HG03097 (cell line): ENCODE results near the gene ABCF1.
"Not testable (repeated sequence)": the region's sequence is repeated elsewhere in the genome, so short reads cannot be mapped to it uniquely, and the experiment has no call there.

Source experiments
- ATAC-seq: cut with Tn5 transposase; IDR thresholded peaks from one replicate; pipeline ENCODE4 v1.9.1; 2021; ENCODE audit not compliant: unreplicated experiment, low FRiP score

ABCF1 gene

DNA sequence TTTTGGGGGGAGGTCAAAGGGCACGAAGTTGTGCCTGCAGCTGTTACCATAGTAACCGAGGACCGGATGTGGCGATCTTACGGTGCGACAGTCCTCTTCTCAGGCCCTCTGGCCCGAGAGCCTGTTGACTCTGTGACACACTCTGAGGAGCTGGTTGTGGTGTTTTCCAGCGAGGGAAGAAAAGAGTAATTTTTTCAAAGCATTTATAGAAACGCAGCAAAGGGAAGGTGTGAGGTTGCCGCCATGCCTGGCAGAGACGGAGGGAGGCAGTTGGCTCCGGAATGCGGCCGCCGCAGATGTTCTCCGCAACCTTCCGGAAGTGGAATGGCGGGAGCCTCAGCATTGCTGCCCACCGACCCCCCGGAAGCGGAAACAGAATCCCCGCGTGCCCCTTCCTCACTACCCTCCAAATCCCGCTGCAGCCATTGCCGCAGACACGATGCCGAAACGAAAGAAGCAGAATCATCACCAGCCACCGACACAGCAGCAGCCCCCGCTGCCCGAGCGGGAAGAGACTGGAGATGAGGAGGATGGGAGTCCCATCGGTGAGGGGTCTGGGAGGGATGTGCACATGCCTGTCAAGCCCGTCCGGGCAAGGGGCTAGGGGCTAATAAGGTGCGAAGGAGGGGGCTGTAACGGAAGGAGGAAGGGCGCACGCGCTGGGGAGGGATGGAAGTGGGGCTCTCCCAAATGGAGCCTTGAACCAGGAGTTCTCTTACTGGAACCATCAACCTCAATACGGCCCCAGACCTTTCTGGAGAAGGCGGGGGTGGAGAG, 14.1 kb upstream of the ABCF1 start, which contains the start of gene PRR3:
PRR3 (plus strand) TSS at position 390 of the 777 bp plus-strand sequence; CDS start at position 440, 50 bp downstream.
- peak; percentile 53 for ATAC-seq

DNA sequence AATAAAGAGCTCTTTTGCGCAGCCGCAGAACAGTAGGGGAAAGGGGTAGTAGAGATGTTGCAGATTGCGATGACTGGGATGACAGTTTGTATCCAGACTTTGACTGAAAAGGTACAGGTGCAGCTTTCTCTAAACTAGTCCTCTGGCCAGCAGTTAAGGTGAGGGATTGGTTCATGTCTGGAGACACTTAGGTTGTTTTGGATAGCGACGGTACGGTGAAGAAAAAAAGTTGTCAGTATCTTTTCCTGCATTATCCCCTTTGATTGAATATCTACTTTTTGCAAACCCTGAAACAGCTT, 13.6 kb upstream of the ABCF1 start:
- ATAC-seq = no peak

DNA sequence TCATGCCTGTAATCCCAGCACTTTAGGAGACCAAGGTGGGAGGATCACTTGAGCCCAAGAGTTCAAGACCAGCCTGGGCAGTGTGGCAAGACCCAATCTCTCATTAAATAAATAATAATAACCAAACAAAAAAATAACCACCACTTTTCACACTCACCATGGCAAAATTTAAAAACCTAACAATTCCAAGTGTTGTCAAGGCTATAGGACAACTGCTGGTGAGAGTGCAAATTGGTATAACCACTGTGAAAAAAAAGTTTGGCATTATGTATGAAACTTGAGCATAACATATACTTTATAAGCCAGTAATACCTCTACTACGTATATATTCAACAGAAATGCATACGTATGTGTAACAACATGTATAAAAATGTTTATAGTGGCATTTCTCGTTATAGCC, 10.3 kb upstream of the ABCF1 start:
- ATAC-seq = no peak

DNA sequence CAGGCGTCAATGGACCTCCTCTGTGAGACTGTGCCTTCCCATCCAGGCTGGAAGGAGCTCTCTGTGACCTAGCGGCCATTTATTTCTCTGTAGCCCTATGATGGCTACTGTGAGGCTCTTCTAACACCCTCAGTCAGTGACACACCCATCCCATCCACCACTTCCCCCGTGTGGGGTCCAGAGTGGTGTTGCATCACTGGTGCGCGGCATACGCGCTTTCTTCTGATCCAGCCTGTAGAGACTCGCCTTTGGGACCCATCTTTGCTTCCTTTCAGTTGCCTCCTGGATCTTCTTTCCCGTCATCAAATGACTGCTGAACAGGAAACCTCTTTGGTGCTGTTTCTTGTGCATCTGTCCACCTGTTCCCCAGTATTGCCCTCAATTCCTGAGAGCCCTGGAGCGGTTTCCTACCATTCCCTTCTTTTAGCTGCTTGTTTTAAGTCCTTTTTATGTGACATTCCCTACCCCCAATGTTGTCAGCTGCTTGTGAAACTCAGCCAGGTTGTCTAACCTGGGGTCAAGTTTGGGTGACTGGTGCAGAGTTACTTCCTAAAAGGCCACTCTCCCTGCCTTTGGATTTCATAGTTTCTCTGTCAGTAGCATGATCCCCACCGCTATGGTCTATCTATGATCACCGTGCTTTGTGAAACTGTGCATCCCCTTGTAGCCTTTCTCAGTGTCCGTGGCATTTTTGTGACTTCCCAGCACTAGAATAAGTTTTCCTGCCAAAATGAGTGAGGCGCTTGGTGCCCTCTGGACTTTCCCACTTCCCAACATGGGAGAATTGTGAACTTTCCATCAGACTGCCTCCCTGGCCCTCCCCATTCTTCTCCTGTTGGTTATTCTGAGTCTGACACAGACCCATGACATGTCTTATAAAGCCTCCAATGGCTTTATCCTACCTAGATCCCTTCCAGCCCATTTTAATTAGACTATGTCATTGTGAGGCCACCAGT, 8.5 kb upstream of the ABCF1 start:
- ATAC-seq = no peak

DNA sequence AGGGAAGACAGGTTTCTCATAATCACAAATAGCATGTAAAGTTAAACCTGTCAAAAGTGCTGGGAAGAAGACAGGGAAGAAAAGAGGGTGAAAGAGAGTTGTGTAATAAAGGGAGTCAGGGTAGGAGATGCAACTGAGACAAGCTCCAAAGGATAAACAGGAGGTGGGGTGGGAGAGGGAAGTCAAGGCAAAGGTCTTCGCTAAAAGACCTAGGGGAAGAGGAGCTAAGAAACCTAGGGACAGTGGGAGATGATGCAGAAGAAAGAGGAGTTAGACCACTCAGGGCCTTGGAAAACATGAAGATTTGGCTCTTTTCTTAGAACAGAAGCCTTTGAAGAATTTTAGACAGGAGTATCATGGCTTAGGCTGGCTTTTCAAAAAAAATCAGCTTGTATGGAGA, 7.1 kb upstream of the ABCF1 start:
- ATAC-seq = no peak

DNA sequence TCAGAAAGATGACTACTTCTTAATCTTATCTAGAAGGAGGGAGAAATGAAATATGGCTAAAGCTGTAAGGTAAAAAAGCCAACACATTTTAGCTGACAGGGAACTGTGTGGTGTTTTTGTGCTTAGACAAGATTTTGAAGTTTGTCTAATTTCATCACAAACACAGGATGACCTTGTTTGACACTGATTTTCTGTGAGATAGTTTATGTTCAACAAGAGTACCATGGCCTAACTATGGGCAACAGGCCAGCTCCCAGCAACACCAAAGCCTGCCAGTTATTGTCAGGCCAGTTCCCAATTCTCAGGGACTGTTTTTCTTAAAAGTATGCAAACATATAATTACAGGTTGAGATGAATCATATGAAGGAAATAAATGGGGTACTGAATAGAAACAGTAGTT, 5.5 kb upstream of the ABCF1 start:
- ATAC-seq = no peak

DNA sequence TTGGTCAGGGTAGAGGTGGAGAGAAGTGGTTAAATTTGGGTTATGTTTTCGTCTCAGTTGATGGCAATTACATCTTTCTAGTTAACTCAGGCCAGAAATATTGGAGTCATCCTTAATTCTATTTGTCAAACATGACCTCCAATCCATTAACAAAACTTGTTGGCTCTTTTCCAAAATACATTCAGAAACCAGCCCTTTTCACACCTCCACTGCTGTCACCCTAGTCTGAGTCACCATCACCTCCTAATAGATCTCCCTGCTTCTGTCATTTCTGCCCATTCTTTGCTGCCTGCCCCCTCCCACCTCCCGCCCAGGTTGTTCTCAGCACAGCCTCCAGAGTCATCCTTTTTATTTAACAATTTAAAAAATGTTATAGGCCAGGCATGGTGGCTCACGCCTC, 3.0 kb upstream of the ABCF1 start:
- no peak for ATAC-seq

DNA sequence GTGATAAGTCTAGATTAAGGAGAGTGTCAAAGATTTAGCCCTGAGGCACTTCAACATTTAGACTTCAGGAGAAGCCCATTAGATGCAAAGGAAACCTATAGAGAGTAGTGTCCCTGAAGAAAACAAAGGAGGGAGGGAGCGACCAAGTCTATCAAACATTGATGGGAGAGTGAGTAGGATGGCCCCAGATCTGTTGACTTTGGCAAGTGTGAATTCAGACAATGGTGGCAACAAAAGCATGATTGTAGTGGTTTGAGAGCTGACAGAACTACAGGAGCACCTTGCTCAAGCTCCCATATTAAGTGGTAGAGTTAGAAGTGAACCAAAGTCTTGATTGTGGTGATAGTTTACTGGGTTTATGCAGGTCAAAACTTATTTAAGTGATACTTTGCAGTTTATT, 979 bp upstream of the ABCF1 start:
- ATAC-seq = no peak

DNA sequence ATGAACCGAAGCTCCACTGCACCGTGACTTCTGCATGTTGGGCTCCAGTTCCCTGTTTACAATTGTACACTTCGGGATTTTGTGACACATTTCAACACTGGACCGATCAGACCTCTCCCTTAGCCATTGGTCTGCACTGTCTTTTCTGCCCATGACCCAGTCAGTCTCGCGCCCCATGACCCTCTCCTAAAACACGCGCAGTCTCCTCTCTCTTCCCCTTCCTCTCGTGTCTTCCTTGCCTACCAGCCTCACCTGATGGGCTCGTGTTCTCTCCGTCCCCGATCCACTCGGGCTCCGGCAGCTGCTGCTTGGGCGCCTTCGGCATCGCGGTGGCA, 535 bp upstream of the ABCF1 start:
- peak; percentile 9 for ATAC-seq

DNA sequence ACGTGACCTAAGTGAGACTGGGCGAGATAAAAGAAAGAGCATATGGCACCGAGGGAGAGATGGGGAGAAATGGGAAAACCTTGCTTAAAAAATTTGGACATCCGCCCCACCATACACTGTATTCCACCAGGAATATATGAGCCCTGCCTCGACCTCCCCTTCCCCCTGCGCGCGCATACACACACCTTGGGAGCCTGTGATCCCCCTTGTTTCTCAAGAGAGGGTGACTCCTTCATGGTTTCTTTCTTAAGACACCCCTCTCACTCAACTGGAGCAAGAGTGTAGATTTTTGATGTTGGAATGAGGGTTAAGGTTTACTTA, 480 bp downstream of the ABCF1 start:
- no peak for ATAC-seq

DNA sequence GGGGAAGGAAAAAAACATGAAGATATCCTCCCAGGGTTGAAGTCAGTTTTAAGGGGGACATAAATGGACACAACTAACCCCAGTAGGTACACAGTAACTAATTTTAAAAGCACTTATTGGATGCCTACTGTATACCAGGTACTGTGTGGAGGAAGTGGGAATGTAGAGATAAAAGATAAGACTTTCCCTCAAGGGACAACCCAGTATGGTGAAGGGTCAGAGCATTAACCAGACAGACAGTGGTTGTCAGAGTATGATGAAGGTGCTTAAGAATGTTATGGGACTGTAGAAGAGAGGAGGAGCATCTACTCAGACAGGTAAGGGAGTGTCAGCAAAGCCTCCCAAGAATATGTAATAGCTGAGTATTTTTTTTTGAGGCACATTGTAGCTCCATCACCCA, 906 bp downstream of the ABCF1 start:
- no peak for ATAC-seq

DNA sequence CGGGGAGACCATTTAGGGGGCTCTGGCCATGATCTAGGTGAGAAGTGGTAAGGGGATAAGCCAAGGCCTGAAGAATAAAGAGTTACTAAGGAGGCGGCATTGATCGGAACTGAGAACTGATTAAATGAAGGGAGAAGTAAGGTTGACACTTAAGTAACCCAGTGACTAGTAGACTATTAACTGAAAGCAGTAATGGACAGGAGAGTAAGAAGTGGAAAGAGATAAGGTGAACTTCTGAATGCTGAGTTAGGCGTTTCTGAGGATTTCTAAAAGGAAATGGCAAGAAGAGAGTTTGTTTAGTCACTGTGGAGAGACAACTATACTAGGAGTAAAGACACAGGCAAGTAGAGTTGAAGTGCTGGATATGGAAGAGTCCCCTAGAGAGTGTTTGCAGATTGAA, 1.9 kb downstream of the ABCF1 start:
- no peak for ATAC-seq

DNA sequence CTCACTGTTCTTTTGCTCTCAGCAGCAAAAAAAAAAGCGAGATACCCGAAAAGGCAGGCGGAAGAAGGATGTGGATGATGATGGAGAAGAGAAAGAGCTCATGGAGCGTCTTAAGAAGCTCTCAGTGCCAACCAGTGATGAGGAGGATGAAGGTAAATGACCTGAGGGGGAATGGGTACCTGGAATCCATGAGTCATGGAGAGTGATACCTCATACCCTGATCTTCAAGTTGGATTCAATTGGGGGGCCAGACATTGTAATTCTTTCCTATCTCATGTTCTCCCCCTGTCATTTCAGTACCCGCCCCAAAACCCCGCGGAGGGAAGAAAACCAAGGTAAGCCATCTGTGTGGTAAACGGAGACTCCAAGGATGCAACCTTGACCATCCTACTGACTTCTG, 6.8 kb downstream of the ABCF1 start:
- ATAC-seq = no peak

DNA sequence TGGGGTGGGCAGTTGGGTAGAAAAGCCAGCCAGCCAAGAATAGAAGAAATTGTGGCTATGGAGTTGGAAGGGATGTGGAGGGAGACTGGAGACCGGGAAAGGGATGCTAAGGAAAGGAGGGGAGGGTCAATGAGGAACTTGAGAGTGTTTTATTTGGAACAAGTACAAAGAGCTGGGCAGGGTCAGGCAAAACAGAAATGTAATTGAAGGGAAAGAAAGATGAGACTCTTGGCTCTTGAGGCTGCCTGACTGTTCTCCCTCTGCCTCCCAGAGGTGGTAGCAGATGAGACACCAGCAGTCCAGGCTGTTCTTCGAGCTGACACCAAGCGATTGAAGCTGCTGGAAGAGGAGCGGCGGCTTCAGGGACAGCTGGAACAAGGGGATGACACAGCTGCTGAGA, 12.7 kb downstream of the ABCF1 start:
- ATAC-seq = no peak

DNA sequence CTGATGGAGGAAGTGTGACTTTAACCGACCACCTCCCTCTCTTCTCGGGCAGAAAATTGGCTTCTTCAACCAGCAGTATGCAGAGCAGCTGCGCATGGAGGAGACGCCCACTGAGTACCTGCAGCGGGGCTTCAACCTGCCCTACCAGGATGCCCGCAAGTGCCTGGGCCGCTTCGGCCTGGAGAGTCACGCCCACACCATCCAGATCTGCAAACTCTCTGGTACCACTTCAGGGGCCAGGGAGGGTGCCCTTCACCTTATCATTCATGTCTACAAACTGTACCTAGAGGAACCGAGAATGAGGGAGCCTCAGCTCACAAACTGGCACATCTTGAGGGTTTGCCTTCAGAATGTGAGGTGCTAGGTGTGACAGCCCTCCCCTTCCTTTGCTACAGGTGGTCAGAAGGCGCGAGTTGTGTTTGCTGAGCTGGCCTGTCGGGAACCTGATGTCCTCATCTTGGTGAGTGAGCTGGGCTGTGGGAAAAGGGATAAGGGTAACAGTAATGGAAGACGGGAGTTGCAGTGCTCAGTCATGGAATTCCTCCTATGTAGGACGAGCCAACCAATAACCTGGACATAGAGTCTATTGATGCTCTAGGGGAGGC, 18.6 kb downstream of the ABCF1 start:
- ATAC-seq = no peak

DNA sequence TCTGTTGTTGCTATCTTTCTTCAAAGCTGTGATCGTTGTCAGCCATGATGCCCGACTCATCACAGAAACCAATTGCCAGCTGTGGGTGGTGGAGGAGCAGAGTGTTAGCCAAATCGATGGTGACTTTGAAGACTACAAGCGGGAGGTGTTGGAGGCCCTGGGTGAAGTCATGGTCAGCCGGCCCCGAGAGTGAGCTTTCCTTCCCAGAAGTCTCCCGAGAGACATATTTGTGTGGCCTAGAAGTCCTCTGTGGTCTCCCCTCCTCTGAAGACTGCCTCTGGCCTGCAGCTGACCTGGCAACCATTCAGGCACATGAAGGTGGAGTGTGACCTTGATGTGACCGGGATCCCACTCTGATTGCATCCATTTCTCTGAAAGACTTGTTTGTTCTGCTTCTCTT, 19.3 kb downstream of the ABCF1 start:
- no peak for ATAC-seq

DNA sequence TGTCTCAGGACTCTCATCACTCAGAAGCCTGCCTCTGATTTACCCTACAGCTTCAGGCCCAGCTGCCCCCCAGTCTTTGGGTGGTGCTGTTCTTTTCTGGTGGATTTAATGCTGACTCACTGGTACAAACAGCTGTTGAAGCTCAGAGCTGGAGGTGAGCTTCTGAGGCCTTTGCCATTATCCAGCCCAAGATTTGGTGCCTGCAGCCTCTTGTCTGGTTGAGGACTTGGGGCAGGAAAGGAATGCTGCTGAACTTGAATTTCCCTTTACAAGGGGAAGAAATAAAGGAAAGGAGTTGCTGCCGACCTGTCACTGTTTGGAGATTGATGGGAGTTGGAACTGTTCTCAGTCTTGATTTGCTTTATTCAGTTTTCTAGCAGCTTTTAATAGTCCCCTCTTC, 19.8 kb downstream of the ABCF1 start:
- no peak for ATAC-seq

DNA sequence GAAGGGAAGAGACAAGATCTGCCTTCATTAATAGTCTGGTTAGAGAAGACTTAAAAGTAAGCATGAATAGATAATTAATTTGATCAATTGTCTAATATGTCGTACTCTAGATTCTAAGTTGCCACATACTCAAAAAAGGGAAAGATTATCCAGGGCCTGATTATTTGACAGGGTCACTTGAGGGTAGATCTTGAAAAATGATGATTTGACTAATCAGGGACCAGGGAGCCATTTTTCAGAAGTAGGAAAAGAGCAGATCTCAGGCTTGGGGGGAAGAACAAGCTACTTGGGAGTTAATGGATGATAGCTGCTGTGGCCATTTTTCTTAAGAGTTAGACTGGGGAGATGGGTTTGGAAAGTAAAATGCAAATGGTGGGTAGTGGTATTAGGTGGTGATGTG, 21.0 kb downstream of the ABCF1 start:
- ATAC-seq = no peak

DNA sequence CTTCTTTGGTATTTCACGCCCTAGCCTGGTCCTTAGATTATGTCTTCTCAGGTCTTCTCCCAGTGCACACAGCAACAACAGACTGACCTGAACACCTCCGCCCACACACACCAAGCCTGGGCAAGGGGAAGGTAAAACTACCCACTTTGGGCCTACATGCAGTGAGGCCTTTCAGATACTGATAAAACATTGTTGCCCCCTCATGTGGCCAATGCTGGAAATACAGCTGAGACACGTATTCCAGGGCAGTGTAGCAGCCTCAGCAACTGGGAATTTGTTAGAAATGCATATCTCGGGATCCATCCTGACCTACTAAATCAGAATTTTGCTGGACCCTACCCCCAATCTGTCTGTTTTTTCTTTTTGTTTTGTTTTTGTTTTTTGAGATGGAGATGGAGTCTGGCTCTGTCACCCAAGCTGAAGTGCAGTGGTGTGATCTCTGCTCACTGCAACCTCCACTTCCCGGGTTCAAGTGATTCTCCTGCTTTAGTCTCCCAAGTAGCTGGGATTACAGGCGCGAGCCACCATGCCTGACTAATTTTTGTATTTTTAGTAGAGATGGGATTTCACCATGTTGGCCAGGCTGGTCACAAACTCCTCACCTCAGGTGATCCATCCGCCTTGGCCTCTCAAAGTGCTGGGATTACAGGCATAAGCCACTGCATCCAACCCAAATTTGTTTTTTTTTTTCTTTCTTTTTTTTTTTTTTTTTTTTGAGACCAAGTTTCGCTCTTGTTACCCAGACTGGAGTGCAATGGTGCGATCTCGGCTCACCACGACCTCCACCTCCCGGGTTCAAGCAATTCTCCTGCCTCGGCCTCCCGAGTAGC, 26.3 kb downstream of the ABCF1 start:
- ATAC-seq = not testable (repeated sequence)

DNA sequence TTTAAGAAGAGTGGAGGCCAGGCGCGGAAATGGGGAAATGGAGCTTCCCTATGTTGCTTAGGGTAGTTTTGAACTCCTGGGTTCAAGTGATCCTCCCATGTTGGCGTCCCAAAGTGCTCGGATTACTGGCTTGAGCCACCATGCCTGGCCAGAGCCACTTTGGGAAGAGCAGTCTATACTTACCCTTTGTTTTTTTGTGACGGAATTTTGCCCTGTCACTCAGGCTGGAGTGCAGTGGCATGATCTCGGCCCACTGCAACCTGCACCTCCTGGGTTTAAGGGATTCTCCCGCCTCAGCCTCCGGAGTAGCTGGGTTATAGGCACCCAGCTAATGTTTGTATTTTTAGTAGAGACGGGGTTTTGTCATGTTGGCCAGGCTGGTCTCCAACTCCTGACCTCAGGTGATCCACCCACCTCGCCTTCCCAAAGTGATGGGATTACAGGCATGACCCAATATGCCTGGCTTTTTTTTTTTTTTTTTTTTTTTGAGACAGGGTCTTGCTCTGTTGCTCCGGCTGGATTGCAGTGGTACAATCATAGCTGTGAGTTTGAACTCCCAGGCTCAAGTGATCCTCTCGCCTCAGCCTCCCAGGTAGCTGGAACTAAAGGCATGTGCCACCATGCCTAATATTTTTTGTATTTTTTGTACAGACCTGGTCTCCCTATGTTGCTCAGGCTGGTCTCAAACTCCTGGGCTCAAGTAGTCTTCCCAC, 27.8 kb downstream of the ABCF1 start:
- ATAC-seq = no peak
